GM23338 (cell line): ENCODE measurements around the gene SNX7.

Experiments
- CREB1 ChIP-seq: fragments of 250-450 bp; sonication (Bioruptor Pico); IDR thresholded peaks from 2 replicates; pipeline ENCODE4 v1.5.0; 2020; ENCODE audit warnings: low read depth, mild to moderate bottlenecking, moderate library complexity
- EZH2 ChIP-seq: fragments of 200-600 bp; sonication (generic); IDR thresholded peaks from one replicate; pipeline ENCODE4 v1.8.0; 2017; ENCODE audit warnings: antibody characterized with exemption, mild to moderate bottlenecking, low read depth; ENCODE audit not compliant: unreplicated experiment
- JUNB ChIP-seq: IDR thresholded peaks from one replicate; pipeline ENCODE4 v1.6.1; 2016; ENCODE audit warnings: antibody characterized with exemption; ENCODE audit not compliant: unreplicated experiment
- NANOG ChIP-seq: IDR thresholded peaks from 2 replicates; pipeline ENCODE4 v1.6.1; 2016; ENCODE audit warnings: antibody characterized with exemption, borderline replicate concordance
- POLR2AphosphoS5 ChIP-seq: IDR thresholded peaks from 2 replicates; pipeline ENCODE4 v1.6.1; 2016; ENCODE audit warnings: antibody characterized with exemption, low read depth
- REST ChIP-seq: IDR thresholded peaks from one replicate; pipeline ENCODE4 v1.6.1; 2018; ENCODE audit warnings: antibody characterized with exemption; ENCODE audit not compliant: unreplicated experiment
- TF ChIP-seq, protein P1 (sequence below), 2 experiments: fragments of 200-600 bp in 1 of 2; sonication (generic) in 1 of 2; conservative IDR thresholded peaks; 2 replicates each; pipeline versions ENCODE4 v1.5.1 to v1.6.1; 2016 to 2017; ENCODE audit warnings: antibody characterized with exemption in 2 of 2, low read depth in 2 of 2, mild to moderate bottlenecking in 2 of 2, moderate library complexity in 1 of 2

DNA sequence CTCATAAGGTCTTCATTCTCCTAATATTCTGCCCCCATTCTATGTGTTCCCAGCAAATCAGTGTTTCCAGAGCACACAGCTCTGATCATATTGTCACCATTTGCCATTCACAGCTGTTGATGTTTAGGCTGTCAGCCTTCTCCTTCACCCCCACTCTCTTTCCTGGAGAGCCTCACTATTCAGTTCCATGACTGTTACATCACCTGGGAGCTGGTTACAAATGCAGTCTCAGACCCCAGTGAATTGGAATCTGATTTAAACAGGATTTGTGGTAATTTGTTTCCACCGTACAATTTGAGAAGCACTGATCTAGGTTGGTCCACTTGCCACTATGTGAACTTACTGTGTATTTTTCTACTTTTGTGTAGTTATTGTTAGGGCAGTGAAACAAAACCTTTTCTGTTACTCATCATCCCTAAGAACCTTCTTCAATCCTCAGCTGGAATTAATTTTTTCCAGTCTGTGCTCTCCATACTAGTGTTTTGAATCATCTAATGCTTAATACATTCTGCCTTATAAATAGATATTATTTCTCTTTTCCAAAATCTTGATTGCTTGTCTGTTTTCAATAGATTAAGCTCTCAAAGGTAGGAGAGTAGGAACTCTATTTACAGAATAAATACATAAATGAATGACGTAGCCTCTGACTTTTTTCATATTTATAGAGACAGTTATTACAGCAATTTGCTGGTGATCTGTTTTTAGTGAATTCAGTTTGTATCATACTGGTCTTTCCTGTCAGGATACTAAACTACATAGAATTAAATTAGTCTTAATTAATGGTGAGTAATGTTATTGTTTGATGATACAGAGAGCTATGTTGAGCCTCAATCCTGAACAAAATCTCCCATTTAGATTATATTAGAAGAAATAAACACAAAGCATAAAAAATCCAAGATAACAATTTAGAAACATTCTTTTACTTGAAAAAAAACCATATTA, 8.1 kb downstream of the SNX7 start:
- TF ChIP-seq, protein P1, sequence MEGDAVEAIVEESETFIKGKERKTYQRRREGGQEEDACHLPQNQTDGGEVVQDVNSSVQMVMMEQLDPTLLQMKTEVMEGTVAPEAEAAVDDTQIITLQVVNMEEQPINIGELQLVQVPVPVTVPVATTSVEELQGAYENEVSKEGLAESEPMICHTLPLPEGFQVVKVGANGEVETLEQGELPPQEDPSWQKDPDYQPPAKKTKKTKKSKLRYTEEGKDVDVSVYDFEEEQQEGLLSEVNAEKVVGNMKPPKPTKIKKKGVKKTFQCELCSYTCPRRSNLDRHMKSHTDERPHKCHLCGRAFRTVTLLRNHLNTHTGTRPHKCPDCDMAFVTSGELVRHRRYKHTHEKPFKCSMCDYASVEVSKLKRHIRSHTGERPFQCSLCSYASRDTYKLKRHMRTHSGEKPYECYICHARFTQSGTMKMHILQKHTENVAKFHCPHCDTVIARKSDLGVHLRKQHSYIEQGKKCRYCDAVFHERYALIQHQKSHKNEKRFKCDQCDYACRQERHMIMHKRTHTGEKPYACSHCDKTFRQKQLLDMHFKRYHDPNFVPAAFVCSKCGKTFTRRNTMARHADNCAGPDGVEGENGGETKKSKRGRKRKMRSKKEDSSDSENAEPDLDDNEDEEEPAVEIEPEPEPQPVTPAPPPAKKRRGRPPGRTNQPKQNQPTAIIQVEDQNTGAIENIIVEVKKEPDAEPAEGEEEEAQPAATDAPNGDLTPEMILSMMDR (conservative IDR thresholded peaks at IDR 0.05; ENCODE audit: low read depth in 2 of 2) = no peak
- no peak for TF ChIP-seq EZH2
- no peak for TF ChIP-seq CREB1 (CRISPR knock-in tag)
- TF ChIP-seq POLR2AphosphoS5 = no peak
- no peak for TF ChIP-seq NANOG
- no peak for TF ChIP-seq JUNB
- TF ChIP-seq REST = no peak
